IMR-90 (cell line): ENCODE measurements around the gene COX17. TPM values are rescaled to one million over a fixed set of nuclear protein-coding genes. Genes with fewer than 3 reads are reported as not detected.

ENCODE experiments used
- ATAC-seq: fragments of 200-7000 bp; cut with Tn5 transposase; 2 replicates; pipeline ENCODE4 v1.9.1; 2020; ENCODE audit warnings: low read depth, mild to moderate bottlenecking, moderate library complexity
- BruUV-seq: library from RNA; stranded (reverse); fragments of 400-500 nt; replicated peaks from 2 replicates; lab custom pipeline; 2021; lab: Mats Ljungman, UMichigan
- CTCF ChIA-PET: fragments of 300-600 bp; formaldehyde crosslinking; extraction: SDS; loops from one replicate; lab custom pipeline; 2021; ENCODE audit warnings: antibody characterized with exemption; lab: Yijun Ruan, JAX
- POLR2A ChIA-PET: fragments of 300-600 bp; sonication (Branson Sonifier 250); formaldehyde crosslinking; loops from one replicate; lab custom pipeline; 2022; ENCODE audit warnings: antibody characterized with exemption; ENCODE audit not compliant: unreplicated experiment; lab: Charles Lee
- DNase-seq: peaks from one replicate; pipeline ENCODE4 v3.0.0; 2013
- H2AFZ ChIP-seq: replicated peaks from 2 replicates; pipeline ENCODE3; 2013; ENCODE audit warnings: low read length, mild to moderate bottlenecking; ENCODE audit not compliant: poor library complexity
- H2AK5ac ChIP-seq: 2 replicates; pipeline ENCODE4 v1.6.1; 2013; ENCODE audit warnings: low read depth, low read length, inconsistent platforms
- H2AK9ac ChIP-seq: replicated peaks from 2 replicates; pipeline ENCODE3; 2013; ENCODE audit warnings: mild to moderate bottlenecking, low read depth, low read length, moderate library complexity; ENCODE audit not compliant: poor library complexity
- H2BK120ac ChIP-seq: 2 replicates; pipeline ENCODE4 v1.6.1; 2013; ENCODE audit warnings: low read depth, low read length, inconsistent platforms
- H2BK15ac ChIP-seq: 3 replicates; pipeline ENCODE4 v1.6.1; 2013; ENCODE audit warnings: low read depth, low read length, inconsistent platforms
- H2BK20ac ChIP-seq: 2 replicates; pipeline ENCODE4 v1.6.1; 2013; ENCODE audit warnings: low read depth, mild to moderate bottlenecking, inconsistent platforms, low read length, moderate library complexity
- H2BK5ac ChIP-seq: 2 replicates; pipeline ENCODE4 v1.6.1; 2013; ENCODE audit warnings: mild to moderate bottlenecking, low read depth, low read length, inconsistent platforms; ENCODE audit not compliant: poor library complexity, severe bottlenecking
- H3K14ac ChIP-seq: replicated peaks from 2 replicates; pipeline ENCODE4 v1.6.1; 2013; ENCODE audit warnings: low read depth, low read length, inconsistent platforms
- H3K18ac ChIP-seq: 2 replicates; pipeline ENCODE4 v1.6.1; 2013; ENCODE audit warnings: low read depth, low read length, control low read depth
- H3K23ac ChIP-seq: 2 replicates; pipeline ENCODE4 v1.6.1; 2013; ENCODE audit warnings: low read depth, low read length, inconsistent platforms
- H3K27ac ChIP-seq: 2 replicates; pipeline ENCODE4 v1.5.1; 2013; ENCODE audit warnings: mild to moderate bottlenecking, control low read depth, low read length; ENCODE audit not compliant: insufficient read depth
- H3K27me3 ChIP-seq: 2 replicates; pipeline ENCODE4 v1.6.1; 2013; ENCODE audit warnings: low read length; ENCODE audit not compliant: control insufficient read depth, insufficient read depth
- H3K36me3 ChIP-seq: 2 replicates; pipeline ENCODE4 v1.6.1; 2013; ENCODE audit warnings: low read length, mixed read lengths; ENCODE audit not compliant: control insufficient read depth, insufficient read depth
- H3K4ac ChIP-seq: 2 replicates; pipeline ENCODE4 v1.6.1; 2013; ENCODE audit warnings: low read depth, low read length, inconsistent platforms
- H3K4me1 ChIP-seq: 2 replicates; pipeline ENCODE4 v1.6.1; 2013; ENCODE audit warnings: low read length, mixed read lengths; ENCODE audit not compliant: control insufficient read depth, insufficient read depth
- H3K4me2 ChIP-seq: 2 replicates; pipeline ENCODE4 v1.6.1; 2013; ENCODE audit warnings: low read depth, mild to moderate bottlenecking, control low read depth, low read length, moderate library complexity
- H3K4me3 ChIP-seq: 2 replicates; pipeline ENCODE4 v1.5.1; 2013; ENCODE audit warnings: low read depth, mild to moderate bottlenecking, control low read depth, low read length, moderate library complexity; ENCODE audit not compliant: insufficient read depth
- H3K56ac ChIP-seq: 2 replicates; pipeline ENCODE4 v1.6.1; 2013; ENCODE audit warnings: low read length, inconsistent platforms; ENCODE audit not compliant: insufficient read depth; ENCODE audit errors: extremely low read depth
- H3K79me1 ChIP-seq, 2 experiments: 2 replicates each; pipeline ENCODE4 v1.6.1; 2013; ENCODE audit warnings: low read length in 2 of 2, inconsistent platforms in 1 of 2, low read depth in 1 of 2
- H3K9ac ChIP-seq: 2 replicates; pipeline ENCODE4 v1.6.1; 2013; ENCODE audit warnings: low read depth, low read length, control low read depth
- H3K9me1 ChIP-seq: 2 replicates; pipeline ENCODE4 v1.6.1; 2013; ENCODE audit warnings: low read length, inconsistent platforms; ENCODE audit not compliant: insufficient read depth
- H3K9me3 ChIP-seq: 2 replicates; pipeline ENCODE4 v1.6.1; 2013; ENCODE audit warnings: low read length; ENCODE audit not compliant: control insufficient read depth, insufficient read depth
- H4K20me1 ChIP-seq: 2 replicates; pipeline ENCODE4 v1.6.1; 2013; ENCODE audit warnings: low read length, inconsistent platforms; ENCODE audit not compliant: insufficient read depth
- H4K5ac ChIP-seq: 2 replicates; pipeline ENCODE4 v1.6.1; 2013; ENCODE audit warnings: mild to moderate bottlenecking, low read depth, low read length, control low read depth
- H4K8ac ChIP-seq, 2 experiments: 2 replicates each; pipeline ENCODE4 v1.6.1; 2013; ENCODE audit warnings: low read depth in 2 of 2, low read length in 2 of 2, control low read depth in 1 of 2, inconsistent platforms in 1 of 2
- H4K91ac ChIP-seq: 2 replicates; pipeline ENCODE4 v1.6.1; 2013; ENCODE audit warnings: low read depth, low read length, inconsistent platforms; ENCODE audit not compliant: insufficient read depth
- POLR2A ChIP-seq: IDR thresholded peaks from 2 replicates; pipeline ENCODE4 v1.6.1; 2012; ENCODE audit warnings: mild to moderate bottlenecking, low read depth, low read length
- WGBS, 2 experiments: methylation state at CpG; one replicate each; pipeline versions ENCODE4 v1.1.5 to v1.1.7; 2013; ENCODE audit warnings: missing lambda C conversion rate in 2 of 2; ENCODE audit not compliant: insufficient read length in 1 of 2; ENCODE audit errors: extremely low coverage in 2 of 2; 5-methylcytosine and 5-hydroxymethylcytosine counted together
- dilution Hi-C: fragments of 300-500 bp; cut with HindIII; formaldehyde crosslinking; loops from one replicate; pipeline ENCODE4 v1.14.3; 2018; ENCODE audit warnings: low sequenced_read_pairs; ENCODE audit not compliant: unreplicated experiment
- in situ Hi-C: fragments of 300-500 bp; cut with MboI; formaldehyde crosslinking; loops from 3 replicates; pipeline ENCODE4 v1.14.3; 2019; ENCODE audit warnings: low sequenced_read_pairs, inconsistent platforms, mixed read lengths
- intact Hi-C: fragments of 100-400 bp; cut with micrococcal nuclease; formaldehyde crosslinking; loops from 2 replicates; pipeline ENCODE4 v1.10.0; 2022
- polyA plus RNA-seq, 3 experiments: library from polyadenylated mRNA; depleted of rRNA; stranded (reverse); fragments of >200 nt; gene quantifications; 2 replicates each; pipeline ENCODE4 v1.2.3, GENCODE V29; 2012; ENCODE audit warnings: low replicate concordance in 1 of 3
- total RNA-seq: library from RNA; depleted of rRNA; stranded (reverse); fragments of >200 nt; gene quantifications from 2 replicates; pipeline ENCODE4 v1.2.3, GENCODE V29; 2012
- TF ChIP-seq, protein P1 (sequence below): fragments of 150-350 bp; IDR thresholded peaks from 2 replicates; pipeline ENCODE4 v1.6.1; 2017; ENCODE audit warnings: mild to moderate bottlenecking, antibody characterized with exemption, low read length, low read depth

COX17 gene
- total and polyA plus RNA-seq, 2 of the 4 experiments (the other 2 are of a cell fraction): 2.0 to 24.5 TPM

DNA sequence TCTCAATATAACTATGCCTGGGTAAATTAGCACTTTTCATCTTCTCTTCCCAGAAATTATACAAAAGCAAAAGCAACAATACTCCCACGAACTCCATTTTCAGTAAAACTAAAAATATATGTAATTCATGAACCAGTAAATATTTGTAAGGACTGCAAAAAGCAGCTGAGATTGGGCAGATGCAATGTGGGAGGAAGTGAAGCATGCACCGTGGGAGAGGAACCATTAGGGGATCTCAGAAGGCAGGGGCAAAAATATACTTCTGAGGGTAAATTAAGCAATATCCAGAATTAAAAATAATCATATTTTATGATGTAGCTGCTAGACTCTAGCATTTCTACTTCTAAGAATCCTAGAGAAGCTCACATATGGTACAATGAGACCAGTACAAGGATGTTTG is 45.8 kb upstream of the COX17 start:
- H2BK15ac ChIP-seq: no peak overlapping the region
- no peak overlapping the region for H4K8ac ChIP-seq
- DNase-seq (no peak), ATAC-seq (no peak)
- H2BK5ac ChIP-seq: no peak overlapping the region
- H4K5ac ChIP-seq: no peak overlapping the region
- H4K20me1 ChIP-seq: no peaks in the 10 kb centered on the region
- no peak overlapping the region for H3K27ac ChIP-seq
- in situ Hi-C loops (no loop called here), intact Hi-C loops (no loop called here), dilution Hi-C loops (no loop called here)
- H3K9ac ChIP-seq: no peak overlapping the region
- no peak overlapping the region for H2BK20ac ChIP-seq
- H3K9me3 ChIP-seq: no peaks in the 10 kb centered on the region
- H3K4me3 ChIP-seq: no peak overlapping the region
- H2AK9ac ChIP-seq: no peak overlapping the region
- no peak overlapping the region for H3K18ac ChIP-seq
- no peaks in the 10 kb centered on the region for H3K36me3 ChIP-seq
- peaks cover 5% of the 10 kb centered on the region for H3K27me3 ChIP-seq
- TF ChIP-seq, protein P1, sequence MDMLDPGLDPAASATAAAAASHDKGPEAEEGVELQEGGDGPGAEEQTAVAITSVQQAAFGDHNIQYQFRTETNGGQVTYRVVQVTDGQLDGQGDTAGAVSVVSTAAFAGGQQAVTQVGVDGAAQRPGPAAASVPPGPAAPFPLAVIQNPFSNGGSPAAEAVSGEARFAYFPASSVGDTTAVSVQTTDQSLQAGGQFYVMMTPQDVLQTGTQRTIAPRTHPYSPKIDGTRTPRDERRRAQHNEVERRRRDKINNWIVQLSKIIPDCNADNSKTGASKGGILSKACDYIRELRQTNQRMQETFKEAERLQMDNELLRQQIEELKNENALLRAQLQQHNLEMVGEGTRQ: no peak
- no peak for TF ChIP-seq POLR2A
- H2BK120ac ChIP-seq: no peak overlapping the region
- H2AFZ ChIP-seq: no peak overlapping the region
- ChIA-PET POLR2A (no interaction called here), CTCF (interaction anchor here (0.5 kb wide), 1 partner anchor 713 kb away, joined by 3 read pairs; no protein-coding TSS in a partner anchor)
- no peak overlapping the region for H3K56ac ChIP-seq
- H3K9me1 ChIP-seq: no peaks in the 10 kb centered on the region
- H3K79me1 ChIP-seq: no peaks in the 10 kb centered on the region
- no peak overlapping the region for H2AK5ac ChIP-seq
- no peak overlapping the region for H3K23ac ChIP-seq
- WGBS, 2 experiments: no CpG with 5 or more reads among the region's 2 CpGs
- H4K91ac ChIP-seq: no peak overlapping the region
- H3K14ac ChIP-seq: no peak overlapping the region
- no TSS peak for BruUV-seq
- no peak overlapping the region for H3K4ac ChIP-seq
- no peaks in the 10 kb centered on the region for H3K4me1 ChIP-seq
- no peak overlapping the region for H3K4me2 ChIP-seq
